ENCODE data around the gene TOR1AIP2.

Gene TOR1AIP2

GRCh38 chr1:179877586-179878265 is at the start of gene TOR1AIP2:
Gene TOR1AIP2, minus strand, starts transcription at chr1:179877803. Its CDS starts 25,138 bp downstream, at chr1:179852665.
- DNase-seq (ENCODE audit: low read depth in 2 of 2, low spot score in 1 of 2): peak; percentile 69 to 76

GRCh38 chr1:179926850-179927205 is 49.2 kb upstream of the TOR1AIP2 start:
- no peak for DNase-seq (ENCODE audit: low read depth in 2 of 2, low spot score in 1 of 2)

- no peak for DNase-seq (ENCODE audit: low read depth in 2 of 2, low spot score in 1 of 2)
Observed at GRCh38 chr1:179925922-179926849, 48.6 kb upstream of the TOR1AIP2 start.

- no peak for DNase-seq (ENCODE audit: low read depth in 2 of 2, low spot score in 1 of 2)
Observed at GRCh38 chr1:179925302-179925701, 47.7 kb upstream of the TOR1AIP2 start.

GRCh38 chr1:179924268-179924667 is 46.7 kb upstream of the TOR1AIP2 start:
- DNase-seq (ENCODE audit: low read depth in 2 of 2, low spot score in 1 of 2): no peak

- no peak for DNase-seq (ENCODE audit: low read depth in 2 of 2, low spot score in 1 of 2)
Observed at GRCh38 chr1:179923029-179923428, 45.4 kb upstream of the TOR1AIP2 start.

- no peak for DNase-seq (ENCODE audit: low read depth in 2 of 2, low spot score in 1 of 2)
Observed at GRCh38 chr1:179921981-179922872, 44.6 kb upstream of the TOR1AIP2 start.

- no peak for DNase-seq (ENCODE audit: low read depth in 2 of 2, low spot score in 1 of 2)
Observed at GRCh38 chr1:179921472-179921871, 43.9 kb upstream of the TOR1AIP2 start.

- no peak for DNase-seq (ENCODE audit: low read depth in 2 of 2, low spot score in 1 of 2)
Observed at GRCh38 chr1:179917601-179918429, 40.2 kb upstream of the TOR1AIP2 start.

GRCh38 chr1:179911812-179912211 is 34.2 kb upstream of the TOR1AIP2 start:
- DNase-seq (ENCODE audit: low read depth in 2 of 2, low spot score in 1 of 2): no peak

GRCh38 chr1:179910934-179911333 is 33.3 kb upstream of the TOR1AIP2 start:
- no peak for DNase-seq (ENCODE audit: low read depth in 2 of 2, low spot score in 1 of 2)

GRCh38 chr1:179889589-179889988 is 12.0 kb upstream of the TOR1AIP2 start:
- DNase-seq (ENCODE audit: low read depth in 2 of 2, low spot score in 1 of 2): no peak

- DNase-seq (ENCODE audit: low read depth in 2 of 2, low spot score in 1 of 2): no peak
Observed at GRCh38 chr1:179888071-179888470, 10.5 kb upstream of the TOR1AIP2 start.

GRCh38 chr1:179883745-179884138 is 6.1 kb upstream of the TOR1AIP2 start:
- no peak for DNase-seq (ENCODE audit: low read depth in 2 of 2, low spot score in 1 of 2)

GRCh38 chr1:179883040-179883744 is 5.6 kb upstream of the TOR1AIP2 start:
- DNase-seq (ENCODE audit: low read depth in 2 of 2, low spot score in 1 of 2): no peak

GRCh38 chr1:179882253-179883039 is 4.8 kb upstream of the TOR1AIP2 start, which contains the start of gene TOR1AIP1:
Gene TOR1AIP1, plus strand, starts transcription at chr1:179882285. Its CDS starts 218 bp downstream, at chr1:179882503.
- peak; percentile 91 to 95 for DNase-seq (ENCODE audit: low read depth in 2 of 2, low spot score in 1 of 2)

- no peak for DNase-seq (ENCODE audit: low read depth in 2 of 2, low spot score in 1 of 2)
Observed at GRCh38 chr1:179881642-179882252, 4.1 kb upstream of the TOR1AIP2 start.

GRCh38 chr1:179879797-179880196 is 2.2 kb upstream of the TOR1AIP2 start:
- DNase-seq (ENCODE audit: low read depth in 2 of 2, low spot score in 1 of 2): no peak

Measured in stimulated activated CD8-positive, alpha-beta memory T cell treated with anti-CD3 and anti-CD28 coated beads, Interleukin-4, amount 100 ng/mL, for 1 hour (primary cell).